ENCODE results near the gene DMAP1.

Gene DMAP1

GRCh38 chr1:44256762-44257554 is 43.7 kb downstream of the DMAP1 start:
- no peak for DNase-seq

GRCh38 chr1:44259090-44259489 is 45.8 kb downstream of the DMAP1 start:
- DNase-seq = no peak

- no peak for DNase-seq
Measured at GRCh38 chr1:44260792-44261170, 47.5 kb downstream of the DMAP1 start.

GRCh38 chr1:44261171-44261817 is 48.0 kb downstream of the DMAP1 start:
- no peak for DNase-seq

- DNase-seq = no peak
Measured at GRCh38 chr1:44261962-44262361, 48.7 kb downstream of the DMAP1 start.

GRCh38 chr1:44262414-44262813 is 49.1 kb downstream of the DMAP1 start:
- DNase-seq = no peak

GRCh38 chr1:44262816-44263567 is 49.7 kb downstream of the DMAP1 start:
- no peak for DNase-seq

GRCh38 chr1:44263568-44264450 is 50.5 kb downstream of the DMAP1 start:
- no peak for DNase-seq

GRCh38 chr1:44264451-44264771 is 51.1 kb downstream of the DMAP1 start:
- no peak for DNase-seq

- DNase-seq = no peak
Measured at GRCh38 chr1:44265656-44266358, 52.5 kb downstream of the DMAP1 start.

GRCh38 chr1:44266400-44267344 is 53.4 kb downstream of the DMAP1 start:
- DNase-seq = no peak

GRCh38 chr1:44267438-44267837 is 54.2 kb downstream of the DMAP1 start:
- no peak for DNase-seq

- DNase-seq = no peak
Measured at GRCh38 chr1:44268054-44268453, 54.8 kb downstream of the DMAP1 start.
